ENCODE data around the gene CTR9. TPM values are rescaled to one million over a fixed set of nuclear protein-coding genes. Genes with fewer than 3 reads are reported as not detected.
A peak's percentile ranks its signal among the peaks of the same experiment; 100 is the strongest.

CTR9 gene
- total and polyA plus RNA-seq, 5 donors from 2014 or later, result 27.9 to 52.2 (median 46.4) TPM

DNA sequence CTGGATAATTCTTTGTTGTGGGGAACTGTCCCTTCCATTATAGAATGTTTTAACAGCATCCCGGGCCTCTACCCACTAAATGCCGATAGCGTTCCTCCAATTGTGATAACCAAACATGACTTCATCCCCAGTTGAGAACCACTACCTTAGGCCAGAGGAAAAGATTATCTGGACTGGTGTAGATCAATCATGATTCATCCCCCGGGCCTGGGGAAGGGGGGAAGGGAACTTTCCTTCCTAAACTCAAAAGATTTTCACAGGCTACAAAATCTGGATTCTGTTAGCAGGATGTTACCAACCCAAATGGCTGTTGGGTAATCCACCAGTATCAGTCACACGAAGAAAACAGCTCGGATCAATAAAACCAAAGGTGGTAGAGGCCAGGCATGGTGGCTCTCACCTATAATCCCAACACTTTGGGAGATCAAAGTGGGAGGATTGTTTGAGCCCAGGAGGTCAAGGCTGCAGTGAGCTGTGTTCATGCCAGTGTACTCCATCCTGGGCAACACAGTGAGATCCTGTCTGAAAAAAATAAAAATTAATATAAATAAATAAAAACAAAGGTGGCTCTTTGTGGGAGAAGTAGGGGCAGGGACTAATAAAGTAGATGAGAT, 10.1 kb downstream of the CTR9 start:
- no peak overlapping the region for H3K27ac ChIP-seq (ENCODE audit: insufficient read depth, low read length, poor library complexity, severe bottlenecking)
- no peaks in the 10 kb centered on the region for H3K4me1 ChIP-seq (ENCODE audit: control insufficient read depth, insufficient read depth, low read length, poor library complexity, severe bottlenecking)
- Mint-ChIP-seq H3K36me3 (peaks cover 28% of the 10 kb centered on the region), H3K9me3 (no peaks in the 10 kb centered on the region), H3K27me3 (no peaks in the 10 kb centered on the region), H3K4me1 (peaks cover 0 to 15% (median 5%) of the 10 kb centered on the region in 4 donors), H3K4me3 (no peak overlapping the region), H3K27ac (no peak overlapping the region)
- DNase-seq, result no peak
- no peaks in the 10 kb centered on the region for H3K9me3 ChIP-seq (ENCODE audit: control insufficient read depth in 2 of 2, low read length in 2 of 2)
- H3K27me3 ChIP-seq (ENCODE audit: control insufficient read depth, insufficient read depth, low read length), result no peaks in the 10 kb centered on the region
- no peak overlapping the region for H3K4me3 ChIP-seq (ENCODE audit: low read depth, low read length)
- ATAC-seq (ENCODE audit: low read depth in 2 of 2), result no peak
- peaks cover 59% of the 10 kb centered on the region for H3K36me3 ChIP-seq (ENCODE audit: control insufficient read depth, insufficient read depth, low read length)

DNA sequence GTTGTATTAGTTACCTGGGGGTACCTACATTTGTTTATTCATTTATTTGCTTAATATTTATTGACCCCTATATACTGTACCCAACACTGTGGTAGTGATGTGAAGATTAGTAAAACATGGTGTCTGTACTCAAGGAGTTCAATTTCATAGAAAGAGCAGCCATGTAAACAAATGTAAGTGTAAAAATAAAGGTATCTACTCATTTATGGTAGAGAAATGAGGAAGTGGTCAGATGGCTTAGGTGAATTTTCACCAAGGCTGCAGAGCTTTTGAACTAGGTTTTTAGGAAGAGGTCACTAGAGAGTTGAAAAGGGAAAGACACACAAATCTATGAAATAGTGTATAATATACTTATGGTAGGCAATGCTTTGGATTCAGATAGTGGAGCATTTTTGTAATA, 11.1 kb downstream of the CTR9 start:
- H3K4me1 Mint-ChIP-seq, result peaks cover 0 to 15% (median 5%) of the 10 kb centered on the region in 4 donors
- Histone ChIP-seq H3K27ac (ENCODE audit: insufficient read depth, low read length, poor library complexity, severe bottlenecking) (no peak overlapping the region), H3K27me3 (ENCODE audit: control insufficient read depth, insufficient read depth, low read length) (no peaks in the 10 kb centered on the region), H3K36me3 (ENCODE audit: control insufficient read depth, insufficient read depth, low read length) (peaks cover 52% of the 10 kb centered on the region), H3K4me3 (ENCODE audit: low read depth, low read length) (no peak overlapping the region), H3K4me1 (ENCODE audit: control insufficient read depth, insufficient read depth, low read length, poor library complexity, severe bottlenecking) (no peaks in the 10 kb centered on the region), H3K9me3 (ENCODE audit: control insufficient read depth in 2 of 2, low read length in 2 of 2) (no peaks in the 10 kb centered on the region)
- peaks cover 35% of the 10 kb centered on the region for H3K36me3 Mint-ChIP-seq
- DNase-seq, result no peak
- H3K4me3 Mint-ChIP-seq, result no peak overlapping the region
- H3K27me3 Mint-ChIP-seq, result no peaks in the 10 kb centered on the region
- no peaks in the 10 kb centered on the region for H3K9me3 Mint-ChIP-seq
- no peak for ATAC-seq (ENCODE audit: low read depth in 2 of 2)
- no peak overlapping the region for H3K27ac Mint-ChIP-seq

DNA sequence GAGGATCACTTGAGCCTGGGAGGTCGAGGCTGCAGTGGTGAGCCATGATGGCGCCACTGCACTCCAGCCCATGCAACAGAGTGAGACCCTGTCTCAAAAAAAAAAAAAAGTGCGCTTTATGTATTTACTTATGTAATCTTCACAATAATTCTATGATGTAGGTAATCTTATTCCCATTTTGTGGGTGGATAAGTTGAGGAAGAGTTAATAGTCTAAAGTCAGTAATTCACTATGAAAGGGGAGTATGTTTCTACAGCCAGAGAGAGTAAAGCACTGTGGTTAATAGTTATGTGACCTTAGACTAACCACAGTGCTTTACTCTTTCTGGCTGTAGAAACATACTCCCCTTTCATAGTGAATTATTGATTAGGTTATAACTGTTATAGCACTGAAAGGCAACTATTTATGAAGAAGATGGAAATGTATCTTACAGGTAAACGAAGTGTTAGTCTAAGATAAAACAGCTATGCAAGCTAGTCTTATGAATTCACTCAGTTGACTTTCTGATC, 11.9 kb downstream of the CTR9 start:
- no peak overlapping the region for H3K27ac Mint-ChIP-seq
- Histone ChIP-seq H3K27me3 (ENCODE audit: control insufficient read depth, insufficient read depth, low read length) (no peaks in the 10 kb centered on the region), H3K36me3 (ENCODE audit: control insufficient read depth, insufficient read depth, low read length) (peaks cover 44% of the 10 kb centered on the region), H3K4me3 (ENCODE audit: low read depth, low read length) (no peak overlapping the region), H3K4me1 (ENCODE audit: control insufficient read depth, insufficient read depth, low read length, poor library complexity, severe bottlenecking) (no peaks in the 10 kb centered on the region), H3K27ac (ENCODE audit: insufficient read depth, low read length, poor library complexity, severe bottlenecking) (no peak overlapping the region), H3K9me3 (ENCODE audit: control insufficient read depth in 2 of 2, low read length in 2 of 2) (no peaks in the 10 kb centered on the region)
- peaks cover 0 to 15% (median 5%) of the 10 kb centered on the region in 4 donors for H3K4me1 Mint-ChIP-seq
- DNase-seq (no peak), ATAC-seq (ENCODE audit: low read depth in 2 of 2) (no peak)
- H3K9me3 Mint-ChIP-seq, result no peaks in the 10 kb centered on the region
- H3K27me3 Mint-ChIP-seq, result no peaks in the 10 kb centered on the region
- no peak overlapping the region for H3K4me3 Mint-ChIP-seq
- H3K36me3 Mint-ChIP-seq, result peaks cover 35% of the 10 kb centered on the region

DNA sequence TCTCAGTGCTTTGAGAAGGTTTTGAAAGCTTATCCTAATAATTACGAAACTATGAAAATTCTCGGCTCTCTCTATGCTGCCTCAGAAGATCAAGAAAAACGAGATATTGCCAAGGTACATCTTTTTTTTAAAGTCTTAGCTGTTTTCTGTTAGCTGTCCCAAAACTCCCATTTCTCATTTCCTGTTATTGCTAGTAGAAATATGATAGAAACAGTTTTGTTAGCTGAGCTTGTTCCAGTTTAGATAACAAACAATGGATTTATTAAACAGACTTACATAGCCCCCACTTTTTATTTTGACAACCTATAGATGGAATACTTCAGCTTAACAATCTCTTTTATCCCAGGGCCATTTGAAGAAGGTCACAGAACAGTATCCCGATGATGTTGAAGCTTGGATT, 12.7 kb downstream of the CTR9 start:
- no peak overlapping the region for H3K4me3 Mint-ChIP-seq
- peaks cover 0 to 15% (median 5%) of the 10 kb centered on the region in 4 donors for H3K4me1 Mint-ChIP-seq
- H3K27me3 ChIP-seq (ENCODE audit: control insufficient read depth, insufficient read depth, low read length), result no peaks in the 10 kb centered on the region
- peaks cover 35% of the 10 kb centered on the region for H3K36me3 Mint-ChIP-seq
- H3K27ac Mint-ChIP-seq, result no peak overlapping the region
- H3K27ac ChIP-seq (ENCODE audit: insufficient read depth, low read length, poor library complexity, severe bottlenecking), result no peak overlapping the region
- ATAC-seq (ENCODE audit: low read depth in 2 of 2), result no peak
- H3K27me3 Mint-ChIP-seq, result no peaks in the 10 kb centered on the region
- H3K4me1 ChIP-seq (ENCODE audit: control insufficient read depth, insufficient read depth, low read length, poor library complexity, severe bottlenecking), result no peaks in the 10 kb centered on the region
- H3K9me3 Mint-ChIP-seq, result no peaks in the 10 kb centered on the region
- DNase-seq, result no peak
- H3K9me3 ChIP-seq (ENCODE audit: control insufficient read depth in 2 of 2, low read length in 2 of 2), result no peaks in the 10 kb centered on the region
- peaks cover 36% of the 10 kb centered on the region for H3K36me3 ChIP-seq (ENCODE audit: control insufficient read depth, insufficient read depth, low read length)
- H3K4me3 ChIP-seq (ENCODE audit: low read depth, low read length), result no peak overlapping the region

DNA sequence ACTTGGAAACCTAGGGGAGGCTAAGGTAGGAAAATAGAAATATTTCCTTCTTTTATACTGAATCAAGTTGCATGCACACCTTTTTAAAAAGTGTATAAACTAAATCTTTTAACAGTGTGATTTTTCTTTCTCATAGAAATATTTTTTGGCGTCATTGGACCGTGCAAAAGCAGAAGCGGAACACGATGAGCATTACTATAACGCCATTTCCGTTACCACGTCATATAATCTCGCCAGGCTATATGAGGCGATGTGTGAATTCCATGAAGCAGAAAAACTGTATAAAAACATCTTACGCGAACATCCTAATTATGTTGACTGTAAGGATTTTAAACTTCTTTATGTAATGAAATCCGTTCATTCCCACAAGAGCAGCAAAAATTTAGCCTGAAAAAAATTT, 13.4 kb downstream of the CTR9 start:
- Mint-ChIP-seq H3K36me3 (peaks cover 39% of the 10 kb centered on the region), H3K9me3 (no peaks in the 10 kb centered on the region), H3K4me3 (no peak overlapping the region), H3K4me1 (peaks cover 0 to 15% (median 6%) of the 10 kb centered on the region in 4 donors), H3K27ac (no peak overlapping the region), H3K27me3 (no peaks in the 10 kb centered on the region)
- Histone ChIP-seq H3K27ac (ENCODE audit: insufficient read depth, low read length, poor library complexity, severe bottlenecking) (no peak overlapping the region), H3K4me3 (ENCODE audit: low read depth, low read length) (no peak overlapping the region), H3K4me1 (ENCODE audit: control insufficient read depth, insufficient read depth, low read length, poor library complexity, severe bottlenecking) (no peaks in the 10 kb centered on the region), H3K36me3 (ENCODE audit: control insufficient read depth, insufficient read depth, low read length) (peaks cover 35% of the 10 kb centered on the region), H3K9me3 (ENCODE audit: control insufficient read depth in 2 of 2, low read length in 2 of 2) (no peaks in the 10 kb centered on the region), H3K27me3 (ENCODE audit: control insufficient read depth, insufficient read depth, low read length) (no peaks in the 10 kb centered on the region)
- no peak for ATAC-seq (ENCODE audit: low read depth in 2 of 2)
- no peak for DNase-seq

DNA sequence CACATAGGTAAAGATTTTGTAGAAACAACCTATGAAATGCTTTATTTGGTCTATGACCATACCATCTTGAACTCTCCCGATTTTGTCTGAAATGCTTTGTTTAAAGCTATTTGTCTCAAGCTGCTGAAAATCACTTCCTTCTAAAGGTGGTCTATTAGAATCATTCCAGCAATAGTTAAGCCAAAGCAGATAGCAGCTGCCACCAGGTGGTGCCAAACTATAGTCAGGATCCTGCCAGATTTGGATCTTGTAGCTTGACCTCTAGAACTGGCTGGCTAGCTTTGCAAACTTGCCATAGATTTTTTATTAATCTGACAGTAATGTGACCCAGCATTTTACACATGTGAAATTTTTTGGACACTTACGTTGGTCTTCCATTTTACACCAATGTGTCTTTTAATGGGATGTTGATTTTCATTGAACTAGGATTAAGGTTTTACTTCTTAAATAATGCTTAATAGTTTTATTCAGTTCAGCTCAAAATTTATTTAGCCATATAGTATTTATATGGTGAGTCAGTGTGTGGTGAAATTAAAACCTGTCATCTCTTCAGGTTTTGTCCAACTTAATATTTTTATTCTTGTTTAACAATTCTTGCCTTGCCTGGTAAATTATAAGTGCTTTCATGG, 19.7 kb downstream of the CTR9 start:
- Mint-ChIP-seq H3K9me3 (no peaks in the 10 kb centered on the region), H3K4me3 (no peak overlapping the region), H3K27me3 (no peaks in the 10 kb centered on the region), H3K27ac (peak overlapping the region in 2 of 3 donors; percentile 35 to 75), H3K4me1 (peaks cover 0 to 2% (median 0%) of the 10 kb centered on the region in 4 donors), H3K36me3 (peaks cover 64% of the 10 kb centered on the region)
- H3K36me3 ChIP-seq (ENCODE audit: control insufficient read depth, insufficient read depth, low read length), result peaks cover 65% of the 10 kb centered on the region
- H3K9me3 ChIP-seq (ENCODE audit: control insufficient read depth in 2 of 2, low read length in 2 of 2), result no peaks in the 10 kb centered on the region
- no peak for ATAC-seq (ENCODE audit: low read depth in 2 of 2)
- peak in 1 of 3 donors; percentile 32 for DNase-seq
- no peaks in the 10 kb centered on the region for H3K27me3 ChIP-seq (ENCODE audit: control insufficient read depth, insufficient read depth, low read length)
- no peak overlapping the region for H3K4me3 ChIP-seq (ENCODE audit: low read depth, low read length)
- no peaks in the 10 kb centered on the region for H3K4me1 ChIP-seq (ENCODE audit: control insufficient read depth, insufficient read depth, low read length, poor library complexity, severe bottlenecking)
- H3K27ac ChIP-seq (ENCODE audit: insufficient read depth, low read length, poor library complexity, severe bottlenecking), result no peak overlapping the region

DNA sequence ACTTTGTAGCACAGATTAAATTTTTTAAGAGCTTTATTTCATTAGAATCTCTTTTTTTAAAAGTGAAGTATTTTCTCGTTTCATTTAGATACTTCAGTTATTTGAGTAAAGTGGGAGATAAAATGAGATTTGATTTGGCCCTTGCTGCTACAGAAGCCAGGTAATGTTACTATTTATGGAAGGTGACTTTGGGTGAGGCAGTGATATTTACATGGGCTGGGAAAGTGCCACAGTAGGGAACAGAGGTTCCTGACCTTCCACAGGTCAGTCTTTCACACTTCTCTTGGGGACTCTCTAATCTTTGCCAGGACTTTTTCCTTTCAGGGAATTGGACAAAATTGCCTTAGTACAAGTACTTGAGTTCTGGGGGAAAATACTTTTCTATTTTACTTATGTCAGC, 20.4 kb downstream of the CTR9 start:
- H3K4me1 Mint-ChIP-seq, result peaks cover 0 to 2% (median 0%) of the 10 kb centered on the region in 4 donors
- no peaks in the 10 kb centered on the region for H3K4me1 ChIP-seq (ENCODE audit: control insufficient read depth, insufficient read depth, low read length, poor library complexity, severe bottlenecking)
- H3K36me3 Mint-ChIP-seq, result peaks cover 64% of the 10 kb centered on the region

DNA sequence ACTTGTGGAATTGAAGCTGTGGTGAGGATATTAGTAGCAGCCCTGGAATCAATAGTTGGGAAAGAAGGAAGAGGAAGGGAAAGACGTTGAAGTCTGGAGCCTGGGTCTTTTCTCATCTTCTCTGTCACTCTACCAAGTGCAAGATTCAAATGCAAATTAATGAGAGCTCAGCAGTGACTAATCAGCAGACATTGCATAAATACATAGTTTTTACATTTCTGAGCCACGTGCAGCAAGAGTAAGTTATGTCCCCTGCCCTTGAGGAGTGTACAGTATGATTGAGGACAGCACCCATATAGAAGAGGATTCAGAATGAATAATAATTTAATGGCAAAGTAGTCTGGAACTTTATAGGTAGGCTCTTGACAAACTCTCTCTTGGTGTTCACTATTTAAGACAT, 23.8 kb downstream of the CTR9 start:
- no peaks in the 10 kb centered on the region for H3K27me3 Mint-ChIP-seq
- DNase-seq (no peak), ATAC-seq (ENCODE audit: low read depth in 2 of 2) (no peak)
- Histone ChIP-seq H3K27ac (ENCODE audit: insufficient read depth, low read length, poor library complexity, severe bottlenecking) (no peak overlapping the region), H3K4me3 (ENCODE audit: low read depth, low read length) (no peak overlapping the region), H3K9me3 (ENCODE audit: control insufficient read depth in 2 of 2, low read length in 2 of 2) (no peaks in the 10 kb centered on the region), H3K27me3 (ENCODE audit: control insufficient read depth, insufficient read depth, low read length) (no peaks in the 10 kb centered on the region), H3K36me3 (ENCODE audit: control insufficient read depth, insufficient read depth, low read length) (peaks cover 96% of the 10 kb centered on the region), H3K4me1 (ENCODE audit: control insufficient read depth, insufficient read depth, low read length, poor library complexity, severe bottlenecking) (no peaks in the 10 kb centered on the region)
- H3K9me3 Mint-ChIP-seq, result no peaks in the 10 kb centered on the region
- no peak overlapping the region for H3K4me3 Mint-ChIP-seq
- H3K27ac Mint-ChIP-seq, result no peak overlapping the region
- H3K36me3 Mint-ChIP-seq, result peaks cover 74% of the 10 kb centered on the region
- peaks cover 0 to 5% (median 0%) of the 10 kb centered on the region in 4 donors for H3K4me1 Mint-ChIP-seq

More for the DNA sequence above, 20.4 kb downstream of the CTR9 start:
- Mint-ChIP-seq H3K27ac (peak overlapping the region in 1 of 3 donors; percentile 32), H3K4me3 (no peak overlapping the region), H3K9me3 (no peaks in the 10 kb centered on the region), H3K27me3 (no peaks in the 10 kb centered on the region)
- no peaks in the 10 kb centered on the region for H3K9me3 ChIP-seq (ENCODE audit: control insufficient read depth in 2 of 2, low read length in 2 of 2)
- H3K27ac ChIP-seq (ENCODE audit: insufficient read depth, low read length, poor library complexity, severe bottlenecking), result no peak overlapping the region
- H3K4me3 ChIP-seq (ENCODE audit: low read depth, low read length), result no peak overlapping the region
- no peak for ATAC-seq (ENCODE audit: low read depth in 2 of 2)
- H3K27me3 ChIP-seq (ENCODE audit: control insufficient read depth, insufficient read depth, low read length), result no peaks in the 10 kb centered on the region
- H3K36me3 ChIP-seq (ENCODE audit: control insufficient read depth, insufficient read depth, low read length), result peaks cover 72% of the 10 kb centered on the region
- DNase-seq, result no peak

Data from CD4-positive, CD25-positive, alpha-beta regulatory T cell (primary cell).